ENCODE measurements around the gene BMP2. TPM values are rescaled to one million over a fixed set of nuclear protein-coding genes. Genes with fewer than 3 reads are reported as not detected.

The BMP2 gene
- total RNA-seq, 1 experiment from 2014 or later = 6.6 TPM

DNA sequence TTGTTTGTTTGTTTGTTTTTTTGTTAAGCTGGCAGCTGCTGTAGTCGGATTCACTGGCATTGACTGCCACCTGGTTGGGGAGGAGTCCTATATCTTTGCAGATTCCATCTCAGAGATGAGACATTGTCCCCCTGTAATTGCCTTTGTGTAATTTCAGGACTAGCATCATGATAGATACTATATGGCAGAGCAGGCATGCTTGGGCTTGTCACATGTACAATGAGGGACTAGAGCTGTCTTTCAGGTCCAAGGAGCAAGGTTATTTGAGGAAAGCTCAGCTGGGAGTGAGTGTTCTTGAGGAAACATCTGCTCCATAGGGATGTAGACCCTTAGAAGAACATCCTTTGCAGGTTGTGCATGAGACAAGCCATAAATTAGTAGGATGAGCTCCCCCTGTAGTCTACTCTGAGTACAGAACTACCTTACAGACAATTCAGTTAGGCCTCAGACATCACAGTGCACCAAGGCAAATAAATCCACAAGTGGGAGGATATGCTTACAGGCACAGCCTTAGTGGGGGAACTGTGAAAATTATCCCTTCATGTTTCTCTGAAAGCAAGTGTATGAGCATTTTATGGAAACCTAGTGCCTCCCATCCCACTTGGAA is 62.1 kb downstream of the BMP2 start:
- no peaks in the 10 kb centered on the region for H3K79me1 ChIP-seq (ENCODE audit: insufficient read depth, low read depth, low read length, poor library complexity, severe bottlenecking)
- Mint-ChIP-seq H3K27me3 (ENCODE audit: low read depth) (no peaks in the 10 kb centered on the region), H3K27ac (no peak overlapping the region), H3K36me3 (ENCODE audit: insufficient read depth in 1 of 3, low read depth in 3 of 3) (no peaks in the 10 kb centered on the region), H3K9me3 (no peaks in the 10 kb centered on the region), H3K4me3 (no peak overlapping the region), H3K4me1 (peaks cover 8 to 9% of the 10 kb centered on the region in 2 experiments; a peak in 3 of 4 replicates)
- no peak overlapping the region for H2BK20ac ChIP-seq (ENCODE audit: low read depth, low read length, poor library complexity, severe bottlenecking)
- no peak overlapping the region for H3K4ac ChIP-seq (ENCODE audit: low read depth, low read length)
- H2BK5ac ChIP-seq (ENCODE audit: insufficient read length, low read length) = no peak overlapping the region
- no peak overlapping the region for H3K4me2 ChIP-seq (ENCODE audit: insufficient read depth, insufficient read length, low read length)
- no peak overlapping the region for H2AFZ ChIP-seq (ENCODE audit: low read length)
- no peaks in the 10 kb centered on the region for H3K9me3 ChIP-seq (ENCODE audit: control insufficient read depth, low read depth, low read length)
- no peak overlapping the region for H2BK15ac ChIP-seq (ENCODE audit: low read depth, low read length)
- H4K91ac ChIP-seq (ENCODE audit: insufficient read length, low read depth, low read length) = no peak overlapping the region
- H2BK120ac ChIP-seq (ENCODE audit: low read depth, low read length, poor library complexity, severe bottlenecking) = no peak overlapping the region
- H3K56ac ChIP-seq (ENCODE audit: insufficient read length, low read depth, low read length) = no peak overlapping the region
- H3T11ph ChIP-seq (ENCODE audit: low read length) = no peak overlapping the region
- no peak overlapping the region for H3K14ac ChIP-seq (ENCODE audit: insufficient read depth, low read length)
- H3K27me3 ChIP-seq (ENCODE audit: insufficient read depth, low read length) = no peaks in the 10 kb centered on the region
- no peak for DNase-seq
- no peak overlapping the region for H3K9ac ChIP-seq (ENCODE audit: extremely low read depth, insufficient read length, low read length)
- no peak overlapping the region for H3K27ac ChIP-seq (ENCODE audit: insufficient read length, low read depth, low read length)
- H3K23ac ChIP-seq (ENCODE audit: insufficient read length, low read depth, low read length) = no peak overlapping the region
- no peak overlapping the region for H2AK5ac ChIP-seq (ENCODE audit: insufficient read length, low read length)
- H2BK12ac ChIP-seq (ENCODE audit: insufficient read length, low read depth, low read length) = no peak overlapping the region
- H3K79me2 ChIP-seq (ENCODE audit: insufficient read depth, low read length) = no peaks in the 10 kb centered on the region
- H3K4me1 ChIP-seq (ENCODE audit: insufficient read depth, low read length) = no peaks in the 10 kb centered on the region
- H3K23me2 ChIP-seq (ENCODE audit: insufficient read length, low read depth, low read length, poor library complexity, severe bottlenecking) = no peaks in the 10 kb centered on the region
- no peak overlapping the region for H3K18ac ChIP-seq (ENCODE audit: insufficient read length, low read depth, low read length)
- H4K8ac ChIP-seq (replicated peaks; ENCODE audit: insufficient read length, low read depth, low read length) = no peak overlapping the region
- TF ChIP-seq, protein P1, sequence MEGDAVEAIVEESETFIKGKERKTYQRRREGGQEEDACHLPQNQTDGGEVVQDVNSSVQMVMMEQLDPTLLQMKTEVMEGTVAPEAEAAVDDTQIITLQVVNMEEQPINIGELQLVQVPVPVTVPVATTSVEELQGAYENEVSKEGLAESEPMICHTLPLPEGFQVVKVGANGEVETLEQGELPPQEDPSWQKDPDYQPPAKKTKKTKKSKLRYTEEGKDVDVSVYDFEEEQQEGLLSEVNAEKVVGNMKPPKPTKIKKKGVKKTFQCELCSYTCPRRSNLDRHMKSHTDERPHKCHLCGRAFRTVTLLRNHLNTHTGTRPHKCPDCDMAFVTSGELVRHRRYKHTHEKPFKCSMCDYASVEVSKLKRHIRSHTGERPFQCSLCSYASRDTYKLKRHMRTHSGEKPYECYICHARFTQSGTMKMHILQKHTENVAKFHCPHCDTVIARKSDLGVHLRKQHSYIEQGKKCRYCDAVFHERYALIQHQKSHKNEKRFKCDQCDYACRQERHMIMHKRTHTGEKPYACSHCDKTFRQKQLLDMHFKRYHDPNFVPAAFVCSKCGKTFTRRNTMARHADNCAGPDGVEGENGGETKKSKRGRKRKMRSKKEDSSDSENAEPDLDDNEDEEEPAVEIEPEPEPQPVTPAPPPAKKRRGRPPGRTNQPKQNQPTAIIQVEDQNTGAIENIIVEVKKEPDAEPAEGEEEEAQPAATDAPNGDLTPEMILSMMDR (conservative IDR thresholded peaks at IDR 0.05) = peak; percentile 53; the same call in 2 of the 3 replicates
- H4K5ac ChIP-seq (ENCODE audit: insufficient read length, low read depth, low read length) = no peak overlapping the region
- WGBS (ENCODE audit: extremely low coverage, insufficient read length, low lambda C conversion rate) = no CpG with 5 or more reads among the region's 1 CpG
- no peaks in the 10 kb centered on the region for H4K20me1 ChIP-seq (ENCODE audit: control insufficient read depth, insufficient read depth, insufficient read length)
